Upper lobe of left lung (tissue), 4 donors: ENCODE results near the gene SMIM27.

Experiments
- EP300 ChIP-seq, 4 donors: sonication (generic); formaldehyde crosslinking; IDR thresholded peaks; one replicate each; pipeline ENCODE4 v1.5.1; 2017; ENCODE audit warnings: antibody characterized with exemption in 4 of 4, control low read depth in 2 of 4
- POLR2A ChIP-seq, 4 donors: fragments of 450-650 bp; IDR thresholded peaks; one replicate each; pipeline ENCODE4 v1.5.1; 2016 to 2017; ENCODE audit warnings: antibody characterized with exemption in 4 of 4, mild to moderate bottlenecking in 2 of 4
- POLR2AphosphoS5 ChIP-seq, 2 donors: sonication (generic); formaldehyde crosslinking; IDR thresholded peaks; one replicate each; pipeline ENCODE4 v1.5.1; 2017; ENCODE audit warnings: antibody characterized with exemption in 2 of 2
- TF ChIP-seq, protein P1 (sequence below), 6 experiments: fragments of 450-650 bp in 4 of 6; fragments of 200-600 bp in 2 of 6; sonication (generic) in 2 of 6; IDR thresholded peaks; one replicate each; pipeline ENCODE4 v1.5.1; 2016 to 2019; ENCODE audit warnings: antibody characterized with exemption in 6 of 6

GRCh38 chr9:32590898-32591297, 38.8 kb downstream of the SMIM27 start:
- TF ChIP-seq, protein P1, sequence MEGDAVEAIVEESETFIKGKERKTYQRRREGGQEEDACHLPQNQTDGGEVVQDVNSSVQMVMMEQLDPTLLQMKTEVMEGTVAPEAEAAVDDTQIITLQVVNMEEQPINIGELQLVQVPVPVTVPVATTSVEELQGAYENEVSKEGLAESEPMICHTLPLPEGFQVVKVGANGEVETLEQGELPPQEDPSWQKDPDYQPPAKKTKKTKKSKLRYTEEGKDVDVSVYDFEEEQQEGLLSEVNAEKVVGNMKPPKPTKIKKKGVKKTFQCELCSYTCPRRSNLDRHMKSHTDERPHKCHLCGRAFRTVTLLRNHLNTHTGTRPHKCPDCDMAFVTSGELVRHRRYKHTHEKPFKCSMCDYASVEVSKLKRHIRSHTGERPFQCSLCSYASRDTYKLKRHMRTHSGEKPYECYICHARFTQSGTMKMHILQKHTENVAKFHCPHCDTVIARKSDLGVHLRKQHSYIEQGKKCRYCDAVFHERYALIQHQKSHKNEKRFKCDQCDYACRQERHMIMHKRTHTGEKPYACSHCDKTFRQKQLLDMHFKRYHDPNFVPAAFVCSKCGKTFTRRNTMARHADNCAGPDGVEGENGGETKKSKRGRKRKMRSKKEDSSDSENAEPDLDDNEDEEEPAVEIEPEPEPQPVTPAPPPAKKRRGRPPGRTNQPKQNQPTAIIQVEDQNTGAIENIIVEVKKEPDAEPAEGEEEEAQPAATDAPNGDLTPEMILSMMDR (IDR thresholded peaks at IDR 0.05) = no peak
- TF ChIP-seq POLR2A (IDR thresholded peaks at IDR 0.05) = no peak
- TF ChIP-seq POLR2AphosphoS5 (IDR thresholded peaks at IDR 0.05) = no peak
- TF ChIP-seq EP300 (IDR thresholded peaks at IDR 0.05) = no peak
